Pulmonary artery endothelial cell (primary cell): ENCODE measurements around the gene SUSD4. TPM values are rescaled to one million over a fixed set of nuclear protein-coding genes. Genes with fewer than 3 reads are reported as not detected.

Experiments
- DNase-seq: peaks from one replicate; pipeline ENCODE4 v3.0.0-alpha.2; 2011; ENCODE audit warnings: low read depth, low spot score
- total RNA-seq: library from RNA; depleted of rRNA; stranded (reverse); fragments of >200 nt; gene quantifications from 2 replicates; pipeline ENCODE4 v1.2.3, GENCODE V29; 2014

Gene SUSD4
- total RNA-seq, 1 donor from 2014 or later: not detected

GRCh38 chr1:223231011-223231572 lies 132.9 kb downstream of the SUSD4 start:
- no peak for DNase-seq

GRCh38 chr1:223230161-223230881 lies 133.7 kb downstream of the SUSD4 start:
- DNase-seq: no peak

- no peak for DNase-seq
Observed at GRCh38 chr1:223229756-223230155, 134.2 kb downstream of the SUSD4 start.

GRCh38 chr1:223228931-223229528 lies 134.9 kb downstream of the SUSD4 start:
- DNase-seq: no peak

GRCh38 chr1:223228201-223228600 lies 135.8 kb downstream of the SUSD4 start:
- no peak for DNase-seq

GRCh38 chr1:223227486-223228196 lies 136.3 kb downstream of the SUSD4 start:
- DNase-seq: no peak

- no peak for DNase-seq
Observed at GRCh38 chr1:223227031-223227430, 136.9 kb downstream of the SUSD4 start.

- no peak for DNase-seq
Observed at GRCh38 chr1:223226271-223226670, 137.7 kb downstream of the SUSD4 start.

GRCh38 chr1:223225481-223225880 lies 138.5 kb downstream of the SUSD4 start:
- DNase-seq: no peak

- DNase-seq: no peak
Observed at GRCh38 chr1:223225061-223225460, 138.9 kb downstream of the SUSD4 start.

- no peak for DNase-seq
Observed at GRCh38 chr1:223224465-223224864, 139.5 kb downstream of the SUSD4 start.

GRCh38 chr1:223223091-223223995 lies 140.6 kb downstream of the SUSD4 start:
- no peak for DNase-seq

- no peak for DNase-seq
Observed at GRCh38 chr1:223222377-223222776, 141.6 kb downstream of the SUSD4 start.

GRCh38 chr1:223221686-223222085 lies 142.3 kb downstream of the SUSD4 start:
- no peak for DNase-seq

GRCh38 chr1:223219846-223220610 lies 143.9 kb downstream of the SUSD4 start:
- DNase-seq: no peak

GRCh38 chr1:223219318-223219635 lies 144.7 kb downstream of the SUSD4 start:
- DNase-seq: no peak

GRCh38 chr1:223217781-223218180 lies 146.2 kb downstream of the SUSD4 start:
- DNase-seq: no peak

- no peak for DNase-seq
Observed at GRCh38 chr1:223216531-223217205, 147.3 kb downstream of the SUSD4 start.

GRCh38 chr1:223216074-223216473 lies 147.9 kb downstream of the SUSD4 start:
- no peak for DNase-seq

GRCh38 chr1:223215026-223215425 lies 148.9 kb downstream of the SUSD4 start:
- no peak for DNase-seq
